Stomach (tissue), 9 donors: ENCODE measurements around the gene IL33. TPM values are rescaled to one million over a fixed set of nuclear protein-coding genes. Genes with fewer than 3 reads are reported as not detected.

Experiments used
- DNase-seq, 2 donors: peaks; one replicate each; pipeline versions ENCODE4 v3.0.0 to v3.0.0-alpha.2; 2013 to 2019
- H3K27ac ChIP-seq, 5 donors: fragments of 200-600 bp in 4 of 5; sonication (generic) in 4 of 5; one replicate each; pipeline ENCODE4 v1.5.1; 2013 to 2019; ENCODE audit warnings: mild to moderate bottlenecking in 1 of 5, moderate library complexity in 1 of 5
- H3K27me3 ChIP-seq, 3 donors: fragments of 200-600 bp; sonication (generic); one replicate each; pipeline ENCODE4 v1.5.1; 2017 to 2019; ENCODE audit warnings: mixed run types in 1 of 3
- H3K36me3 ChIP-seq, 4 donors: fragments of 200-600 bp; sonication (generic); 1 replicate in 3 of 4; 2 replicates in 1 of 4; pipeline ENCODE4 v1.5.1; 2016 to 2019
- H3K4me1 ChIP-seq, 4 donors: fragments of 200-600 bp; sonication (generic); one replicate each; pipeline ENCODE4 v1.5.1; 2016 to 2019
- H3K4me3 ChIP-seq, 4 donors: fragments of 200-600 bp; sonication (generic) in 3 of 4; one replicate each; pipeline ENCODE4 v1.5.1; 2016 to 2019; ENCODE audit warnings: mild to moderate bottlenecking in 1 of 4
- H3K9me3 ChIP-seq, 4 donors: fragments of 200-600 bp; sonication (generic); one replicate each; pipeline ENCODE4 v1.5.1; 2016 to 2019
- CTCF ChIP-seq, 7 experiments: fragments of 450-650 bp in 4 of 7; fragments of 200-600 bp in 3 of 7; sonication (generic) in 3 of 7; IDR thresholded peaks; one replicate each; pipeline ENCODE4 v1.5.1; 2016 to 2019; ENCODE audit warnings: antibody characterized with exemption in 7 of 7, control low read depth in 2 of 7, mild to moderate bottlenecking in 1 of 7
- EP300 ChIP-seq: sonication (generic); formaldehyde crosslinking; IDR thresholded peaks from one replicate; pipeline ENCODE4 v1.6.1; 2017; ENCODE audit warnings: antibody characterized with exemption
- POLR2A ChIP-seq, 4 donors: fragments of 450-650 bp; IDR thresholded peaks; one replicate each; pipeline ENCODE4 v1.6.1; 2016; ENCODE audit warnings: antibody characterized with exemption in 4 of 4, control low read depth in 2 of 4, mild to moderate bottlenecking in 1 of 4, moderate library complexity in 1 of 4
- POLR2AphosphoS5 ChIP-seq, 3 donors: sonication (generic); formaldehyde crosslinking; IDR thresholded peaks; one replicate each; pipeline ENCODE4 v1.6.1; 2016; ENCODE audit warnings: antibody characterized with exemption in 3 of 3
- WGBS, 5 donors: extraction: QIAGEN DNeasy Blood & Tissue Kit in 3 of 5; methylation state at CpG; one replicate each; pipeline versions ENCODE4 v1.1.5 to v1.1.7; 2013 to 2018; 5-methylcytosine and 5-hydroxymethylcytosine counted together
- intact Hi-C: fragments of 100-400 bp; cut with DNase I; formaldehyde crosslinking; loops from one replicate; pipeline ENCODE4 v1.15.1; 2023; ENCODE audit warnings: low total_unique reads
- polyA plus RNA-seq, 3 donors: library from polyadenylated mRNA; stranded (reverse); fragments of 200-250 nt; gene quantifications; one replicate each; pipeline ENCODE4 v1.2.3, GENCODE V29; 2013
- total RNA-seq, 5 donors: library from RNA; depleted of rRNA; stranded (reverse); fragments of >200 nt; gene quantifications; one replicate each; pipeline versions ENCODE4 v1.1.0 to v1.2.3, GENCODE V29; 2014 to 2016
- donor health status: healthy with polysubstance abuse.
- donor health status: Bipolar disorder and iron deficiency.
- donor health status: healthy.

IL33 gene
- total and polyA plus RNA-seq, 8 donors, result 2.9 to 189 (median 26.7) TPM

DNA sequence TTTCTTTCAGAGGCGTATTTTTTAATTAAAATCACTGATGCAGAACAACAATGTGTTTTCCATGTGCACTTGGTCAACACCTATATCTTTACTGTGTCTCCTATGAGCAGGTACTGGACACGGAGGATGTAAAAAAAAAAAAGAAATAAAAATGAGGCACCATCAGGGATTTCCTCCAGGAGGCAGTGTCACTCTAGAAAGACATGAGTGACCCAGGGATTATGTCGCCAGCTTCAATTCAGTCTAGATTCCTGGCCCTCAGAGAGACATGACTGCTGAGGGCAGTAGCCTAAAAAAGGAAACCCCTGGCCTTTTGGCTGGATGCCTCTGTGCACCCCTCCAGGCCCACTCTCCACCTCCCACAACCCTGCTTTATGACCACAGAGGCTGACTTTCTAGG is 18.3 kb upstream of the IL33 start:
- no peaks in the 10 kb centered on the region for H3K9me3 ChIP-seq
- DNase-seq, result peak in 1 of 2 donors; percentile 41
- intact Hi-C loops, result loop anchor here (10.0 kb wide), 1 partner anchor 107 kb away; no protein-coding TSS in a partner anchor

DNA sequence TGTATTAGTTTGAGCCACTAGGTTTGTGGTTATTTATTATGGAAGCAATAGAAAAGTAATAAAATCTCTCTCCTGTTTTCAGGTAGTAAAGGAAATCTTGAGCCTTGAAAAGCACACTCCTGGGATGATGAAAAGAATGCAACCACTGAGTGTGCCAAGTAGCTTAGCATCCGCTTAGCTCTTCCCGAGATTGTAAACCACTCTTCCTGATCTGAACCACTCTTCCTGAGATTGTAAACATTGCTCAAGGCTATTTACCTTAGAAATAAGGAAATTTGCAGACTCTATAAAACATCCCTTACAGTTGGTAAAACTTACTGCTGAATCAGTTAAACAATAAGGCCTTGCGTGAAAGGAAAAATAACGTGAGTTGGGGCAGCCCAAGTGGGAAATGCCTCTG is 17.4 kb upstream of the IL33 start:
- no peak overlapping the region for H3K27ac ChIP-seq
- no peak for TF ChIP-seq EP300
- no peak for TF ChIP-seq CTCF (IDR thresholded peaks at IDR 0.05)
- no peak for TF ChIP-seq POLR2A (IDR thresholded peaks at IDR 0.05)
- no peak for TF ChIP-seq POLR2AphosphoS5 (IDR thresholded peaks at IDR 0.05)
- no peak for DNase-seq
- no peaks in the 10 kb centered on the region for H3K9me3 ChIP-seq
- no peaks in the 10 kb centered on the region for H3K4me1 ChIP-seq
- intact Hi-C loops, result loop anchor here (10.0 kb wide), 1 partner anchor 107 kb away; no protein-coding TSS in a partner anchor
- H3K27me3 ChIP-seq, result no peaks in the 10 kb centered on the region
- no peak overlapping the region for H3K4me3 ChIP-seq
- WGBS, 5 donors, result 62 to 80% (median 69%) methylated on average over 4 of the region's 4 CpGs
- no peaks in the 10 kb centered on the region for H3K36me3 ChIP-seq

More for the DNA sequence above, 18.3 kb upstream of the IL33 start:
- WGBS, 5 donors, result 41 to 60% (median 51%) methylated on average over 3 of the region's 3 CpGs
- Histone ChIP-seq H3K27me3 (no peaks in the 10 kb centered on the region), H3K36me3 (no peaks in the 10 kb centered on the region), H3K27ac (no peak overlapping the region), H3K4me3 (no peak overlapping the region), H3K4me1 (no peaks in the 10 kb centered on the region)
- peak in 5 of 7 experiments; percentile 8 to 79 (median 44) for TF ChIP-seq CTCF (IDR thresholded peaks at IDR 0.05)
- no peak for TF ChIP-seq POLR2A (IDR thresholded peaks at IDR 0.05)

GRCh38 chr9:6199596-6199995 is 16.0 kb upstream of the IL33 start:
- Histone ChIP-seq H3K36me3 (no peaks in the 10 kb centered on the region), H3K4me3 (no peak overlapping the region), H3K27ac (no peak overlapping the region), H3K9me3 (no peaks in the 10 kb centered on the region), H3K27me3 (no peaks in the 10 kb centered on the region), H3K4me1 (no peaks in the 10 kb centered on the region)
- no peak for DNase-seq
- WGBS, 5 donors, result 32 to 58% (median 48%) methylated on average over 3 of the region's 3 CpGs
- intact Hi-C loops, result loop anchor here (10.0 kb wide), 1 partner anchor 105 kb away; no protein-coding TSS in a partner anchor
- no peak for TF ChIP-seq POLR2A (IDR thresholded peaks at IDR 0.05)
- TF ChIP-seq EP300, result no peak
- TF ChIP-seq CTCF (IDR thresholded peaks at IDR 0.05), result no peak
- no peak for TF ChIP-seq POLR2AphosphoS5 (IDR thresholded peaks at IDR 0.05)

- Histone ChIP-seq H3K27me3 (no peaks in the 10 kb centered on the region), H3K27ac (no peak overlapping the region), H3K4me3 (no peak overlapping the region), H3K36me3 (no peaks in the 10 kb centered on the region), H3K4me1 (no peaks in the 10 kb centered on the region), H3K9me3 (no peaks in the 10 kb centered on the region)
- 88 to 94% (median 92%) methylated on average over 2 of the region's 2 CpGs for WGBS, 5 donors
- TF ChIP-seq POLR2A (IDR thresholded peaks at IDR 0.05), result no peak
- TF ChIP-seq EP300, result no peak
- no peak for TF ChIP-seq CTCF (IDR thresholded peaks at IDR 0.05)
- TF ChIP-seq POLR2AphosphoS5 (IDR thresholded peaks at IDR 0.05), result no peak
- DNase-seq, result no peak
- intact Hi-C loops, result no loop called here
Measured at GRCh38 chr9:6200761-6201160, 14.8 kb upstream of the IL33 start.
